ENCODE data around the gene NEO1. TPM values are rescaled to one million over a fixed set of nuclear protein-coding genes. Genes with fewer than 3 reads are reported as not detected.
A peak's percentile ranks its signal among the peaks of the same experiment; 100 is the strongest.

The NEO1 gene
- total and polyA plus RNA-seq, 9 of the 15 experiments (the other 6 are each of a cell fraction or from before 2014, with no cell fraction given): 0.08 to 1.7 (median 0.48) TPM

DNA sequence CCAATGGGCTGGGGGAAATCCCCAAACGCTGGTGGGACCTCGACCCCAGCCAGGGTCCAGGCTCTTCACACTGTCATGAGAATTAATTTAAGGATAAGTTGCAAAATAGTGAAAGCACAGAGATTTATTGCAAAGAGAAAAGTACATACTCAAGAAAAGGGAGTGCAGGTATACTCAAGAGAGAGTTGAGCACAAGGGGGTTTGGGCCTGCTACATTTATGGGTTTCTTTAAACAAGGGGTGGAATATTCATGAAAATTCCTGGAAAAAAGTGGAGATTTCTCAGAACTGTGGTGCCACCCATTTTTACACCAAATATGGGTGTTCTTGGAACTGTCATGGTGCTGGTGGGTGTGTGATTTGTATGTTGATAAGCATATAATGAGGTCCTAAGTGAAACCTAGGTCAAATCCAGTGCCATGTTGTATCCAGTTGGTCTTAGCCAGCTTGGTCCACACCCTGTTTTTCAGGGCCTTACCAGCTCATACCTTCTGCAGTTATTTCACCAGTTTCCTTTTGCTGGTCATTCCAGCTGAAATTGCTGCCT is 32.6 kb upstream of the NEO1 start (continued):
- TF ChIP-seq, protein P1, sequence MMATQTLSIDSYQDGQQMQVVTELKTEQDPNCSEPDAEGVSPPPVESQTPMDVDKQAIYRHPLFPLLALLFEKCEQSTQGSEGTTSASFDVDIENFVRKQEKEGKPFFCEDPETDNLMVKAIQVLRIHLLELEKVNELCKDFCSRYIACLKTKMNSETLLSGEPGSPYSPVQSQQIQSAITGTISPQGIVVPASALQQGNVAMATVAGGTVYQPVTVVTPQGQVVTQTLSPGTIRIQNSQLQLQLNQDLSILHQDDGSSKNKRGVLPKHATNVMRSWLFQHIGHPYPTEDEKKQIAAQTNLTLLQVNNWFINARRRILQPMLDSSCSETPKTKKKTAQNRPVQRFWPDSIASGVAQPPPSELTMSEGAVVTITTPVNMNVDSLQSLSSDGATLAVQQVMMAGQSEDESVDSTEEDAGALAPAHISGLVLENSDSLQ (IDR thresholded peaks at IDR 0.05): peak; percentile 50; the same call in 1 of the 2 replicates
- TF ChIP-seq SIX5 (IDR thresholded peaks at IDR 0.05; ENCODE audit: borderline replicate concordance in 1 of 2, insufficient read depth in 1 of 2, low read depth in 1 of 2, low read length in 2 of 2): no peak
- 0 out of 2 replicates have a peak, but pooled peaks have one; percentile 24 for TF ChIP-seq ZNF766 (CRISPR knock-in tag; conservative IDR thresholded peaks at IDR 0.05)
- TF ChIP-seq BACH1 (tag; IDR thresholded peaks at IDR 0.05): no peak

DNA sequence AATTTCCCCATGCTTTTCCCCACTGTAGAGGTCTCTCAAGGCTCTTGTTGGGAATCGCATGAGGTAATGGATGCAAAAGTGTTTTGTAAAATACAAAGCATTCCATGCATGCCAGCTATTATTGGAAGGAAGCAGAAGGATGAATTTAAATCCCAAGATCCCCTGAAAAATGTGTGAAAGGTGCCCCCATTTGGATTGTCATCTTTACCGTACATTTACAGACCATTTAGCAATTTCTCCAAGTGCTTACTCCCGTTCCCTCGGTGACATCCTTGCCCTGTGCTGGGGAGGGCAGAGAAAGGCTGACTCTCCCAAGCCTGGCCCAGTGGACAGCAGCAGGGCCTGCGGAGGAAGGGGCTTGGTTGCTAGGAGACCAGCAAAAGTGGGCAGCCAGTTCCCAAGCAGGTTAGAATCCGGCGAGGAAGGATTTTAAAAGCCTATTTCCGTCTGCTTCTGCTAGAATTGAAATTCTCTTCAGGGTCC is 31.1 kb upstream of the NEO1 start:
- Histone ChIP-seq H4K20me1 (replicated peaks; ENCODE audit: control insufficient read depth, insufficient read depth, low read length) (no peaks in the 10 kb centered on the region), H3K9ac (ENCODE audit: insufficient read depth in 1 of 2, low read depth in 2 of 2, low read length in 2 of 2) (no peak overlapping the region), H3K9me1 (ENCODE audit: control insufficient read depth, insufficient read depth, low read length) (no peaks in the 10 kb centered on the region), H3K4me2 (ENCODE audit: insufficient read depth, low read length) (no peak overlapping the region), H3K79me2 (ENCODE audit: control insufficient read depth, insufficient read depth, low read length) (no peaks in the 10 kb centered on the region), H3K27me3 (ENCODE audit: control insufficient read depth in 2 of 2, insufficient read depth in 2 of 2, low read length in 2 of 2) (peaks cover 0 to 9% of the 10 kb centered on the region in 2 experiments; a peak in 1 of 5 replicates), H3K36me3 (ENCODE audit: control insufficient read depth, insufficient read depth, low read length) (no peaks in the 10 kb centered on the region), H3K9me3 (replicated peaks; ENCODE audit: control insufficient read depth, insufficient read depth, low read depth, low read length) (no peaks in the 10 kb centered on the region), H3K4me3 (no peak overlapping the region), H3K4me1 (replicated peaks in 1 of 2; ENCODE audit: control insufficient read depth in 2 of 2, insufficient read depth in 2 of 2, low read length in 2 of 2) (peaks cover 0 to 6% of the 10 kb centered on the region in 2 experiments; a peak in 2 of 5 replicates), H2AFZ (ENCODE audit: low read depth, low read length) (no peak overlapping the region), H3K27ac (ENCODE audit: extremely low read depth, low read depth, low read length) (no peak overlapping the region)
- intact Hi-C loops (cut with micrococcal nuclease) (no loop called here), in situ Hi-C loops (cut with MboI) (no loop called here)
- BruUV-seq (replicated peaks): no TSS peak
- DNase-seq (ENCODE audit: extremely low read depth in 1 of 4, low spot score in 3 of 4) (no peak), ATAC-seq (no peak), FAIRE-seq (no peak)
- TF ChIP-seq, protein P2, sequence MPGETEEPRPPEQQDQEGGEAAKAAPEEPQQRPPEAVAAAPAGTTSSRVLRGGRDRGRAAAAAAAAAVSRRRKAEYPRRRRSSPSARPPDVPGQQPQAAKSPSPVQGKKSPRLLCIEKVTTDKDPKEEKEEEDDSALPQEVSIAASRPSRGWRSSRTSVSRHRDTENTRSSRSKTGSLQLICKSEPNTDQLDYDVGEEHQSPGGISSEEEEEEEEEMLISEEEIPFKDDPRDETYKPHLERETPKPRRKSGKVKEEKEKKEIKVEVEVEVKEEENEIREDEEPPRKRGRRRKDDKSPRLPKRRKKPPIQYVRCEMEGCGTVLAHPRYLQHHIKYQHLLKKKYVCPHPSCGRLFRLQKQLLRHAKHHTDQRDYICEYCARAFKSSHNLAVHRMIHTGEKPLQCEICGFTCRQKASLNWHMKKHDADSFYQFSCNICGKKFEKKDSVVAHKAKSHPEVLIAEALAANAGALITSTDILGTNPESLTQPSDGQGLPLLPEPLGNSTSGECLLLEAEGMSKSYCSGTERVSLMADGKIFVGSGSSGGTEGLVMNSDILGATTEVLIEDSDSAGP (CRISPR knock-in tag; IDR thresholded peaks at IDR 0.05): no peak
- TF ChIP-seq TCF7 (IDR thresholded peaks at IDR 0.05; ENCODE audit: borderline replicate concordance) (no peak), RFX1 (IDR thresholded peaks at IDR 0.05) (peak; percentile 6; the same call in 1 of the 2 replicates)
- TF ChIP-seq, protein P3, sequence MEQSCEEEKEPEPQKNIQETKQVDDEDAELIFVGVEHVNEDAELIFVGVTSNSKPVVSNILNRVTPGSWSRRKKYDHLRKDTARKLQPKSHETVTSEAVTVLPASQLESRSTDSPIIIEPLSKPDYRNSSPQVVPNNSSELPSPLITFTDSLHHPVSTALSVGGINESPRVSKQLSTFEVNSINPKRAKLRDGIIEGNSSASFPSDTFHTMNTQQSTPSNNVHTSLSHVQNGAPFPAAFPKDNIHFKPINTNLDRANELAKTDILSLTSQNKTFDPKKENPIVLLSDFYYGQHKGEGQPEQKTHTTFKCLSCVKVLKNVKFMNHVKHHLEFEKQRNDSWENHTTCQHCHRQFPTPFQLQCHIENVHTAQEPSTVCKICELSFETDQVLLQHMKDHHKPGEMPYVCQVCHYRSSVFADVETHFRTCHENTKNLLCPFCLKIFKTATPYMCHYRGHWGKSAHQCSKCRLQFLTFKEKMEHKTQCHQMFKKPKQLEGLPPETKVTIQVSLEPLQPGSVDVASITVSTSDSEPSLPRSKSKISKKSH (CRISPR knock-in tag; IDR thresholded peaks at IDR 0.05): no peak
- CTCF ChIA-PET (ENCODE audit: low intra/inter-chr PET ratio): no interaction called here
- WGBS (ENCODE audit: insufficient coverage, low coverage, missing lambda C conversion rate): 3% methylated on average over 8 of the region's 8 CpGs
- POLR2A ChIA-PET: no interaction called here
